Epithelial cell of proximal tubule (primary cell): ENCODE results near the gene C9orf50. TPM values are rescaled to one million over a fixed set of nuclear protein-coding genes. Genes with fewer than 3 reads are reported as not detected.

Source experiments
- DNase-seq: peaks from one replicate; pipeline ENCODE4 v3.0.0-alpha.2; 2011; ENCODE audit warnings: low read depth
- H3K4me3 ChIP-seq: 2 replicates; pipeline ENCODE4 v1.5.1; 2011; ENCODE audit warnings: low read depth, mild to moderate bottlenecking, low read length
- total RNA-seq: library from RNA; depleted of rRNA; stranded (reverse); fragments of >200 nt; gene quantifications from 2 replicates; pipeline ENCODE4 v1.2.3, GENCODE V29; 2015
- TF ChIP-seq, protein P1 (sequence below): conservative IDR thresholded peaks from 2 replicates; pipeline ENCODE4 v1.5.1; 2012; ENCODE audit warnings: low read depth, mild to moderate bottlenecking, low read length

The C9orf50 gene, protein sequence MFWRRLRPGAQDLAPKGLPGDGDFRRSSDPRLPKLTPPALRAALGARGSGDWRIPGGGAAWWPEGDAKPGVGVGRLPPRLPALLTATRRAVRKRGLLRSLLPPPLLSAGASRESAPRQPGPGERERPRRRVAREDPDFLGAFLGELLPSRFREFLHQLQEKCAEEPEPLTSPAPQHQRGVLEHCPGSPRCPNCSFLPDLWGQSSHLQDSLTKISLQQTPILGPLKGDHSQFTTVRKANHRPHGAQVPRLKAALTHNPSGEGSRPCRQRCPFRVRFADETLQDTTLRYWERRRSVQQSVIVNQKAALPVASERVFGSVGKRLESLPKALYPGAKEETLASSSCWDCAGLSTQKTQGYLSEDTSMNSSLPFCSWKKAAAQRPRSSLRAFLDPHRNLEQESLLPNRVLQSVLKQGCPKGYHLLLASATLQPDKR
- total RNA-seq: 0.69 TPM in 1 of 2 replicates, not detected in the other

DNA sequence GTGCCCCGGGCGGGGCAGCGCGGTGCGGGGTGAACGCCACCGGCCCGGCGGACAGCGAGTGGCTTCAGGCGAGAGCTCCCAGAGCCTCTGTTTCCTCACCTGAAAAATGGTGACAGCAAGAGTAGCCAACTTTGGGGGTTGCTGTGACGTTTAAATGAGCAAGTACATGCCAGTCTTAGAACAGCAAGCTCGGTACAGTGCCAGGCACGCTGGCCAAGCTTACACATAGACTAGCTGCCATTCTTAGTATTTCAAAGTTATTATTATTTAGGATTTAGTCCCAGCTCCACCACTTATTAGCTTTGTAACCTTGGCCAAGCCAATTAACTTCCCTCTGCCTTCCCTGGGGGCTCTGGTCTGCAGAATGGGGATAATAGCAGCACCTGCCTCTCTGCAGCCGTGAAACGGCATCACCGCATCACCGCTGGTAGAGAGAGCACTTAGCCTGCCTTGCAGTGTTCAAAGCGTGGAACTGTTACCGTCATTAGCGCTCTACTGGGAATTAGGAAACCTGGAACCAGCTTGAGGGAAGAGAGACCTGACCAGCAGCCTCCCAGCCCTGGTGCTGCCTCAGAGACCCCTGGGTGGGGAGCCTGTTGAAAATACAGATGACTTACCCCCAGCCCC, at the start of gene C9orf50:
TSS of gene C9orf50 (minus strand) at position 433 of the 627 bp plus-strand sequence. CDS start 527 bp downstream, outside the sequence.
- TF ChIP-seq, protein P1, sequence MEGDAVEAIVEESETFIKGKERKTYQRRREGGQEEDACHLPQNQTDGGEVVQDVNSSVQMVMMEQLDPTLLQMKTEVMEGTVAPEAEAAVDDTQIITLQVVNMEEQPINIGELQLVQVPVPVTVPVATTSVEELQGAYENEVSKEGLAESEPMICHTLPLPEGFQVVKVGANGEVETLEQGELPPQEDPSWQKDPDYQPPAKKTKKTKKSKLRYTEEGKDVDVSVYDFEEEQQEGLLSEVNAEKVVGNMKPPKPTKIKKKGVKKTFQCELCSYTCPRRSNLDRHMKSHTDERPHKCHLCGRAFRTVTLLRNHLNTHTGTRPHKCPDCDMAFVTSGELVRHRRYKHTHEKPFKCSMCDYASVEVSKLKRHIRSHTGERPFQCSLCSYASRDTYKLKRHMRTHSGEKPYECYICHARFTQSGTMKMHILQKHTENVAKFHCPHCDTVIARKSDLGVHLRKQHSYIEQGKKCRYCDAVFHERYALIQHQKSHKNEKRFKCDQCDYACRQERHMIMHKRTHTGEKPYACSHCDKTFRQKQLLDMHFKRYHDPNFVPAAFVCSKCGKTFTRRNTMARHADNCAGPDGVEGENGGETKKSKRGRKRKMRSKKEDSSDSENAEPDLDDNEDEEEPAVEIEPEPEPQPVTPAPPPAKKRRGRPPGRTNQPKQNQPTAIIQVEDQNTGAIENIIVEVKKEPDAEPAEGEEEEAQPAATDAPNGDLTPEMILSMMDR: no peak
- DNase-seq: no peak
- H3K4me3 ChIP-seq: peak within 1 kb of the TSS; percentile 59

DNA sequence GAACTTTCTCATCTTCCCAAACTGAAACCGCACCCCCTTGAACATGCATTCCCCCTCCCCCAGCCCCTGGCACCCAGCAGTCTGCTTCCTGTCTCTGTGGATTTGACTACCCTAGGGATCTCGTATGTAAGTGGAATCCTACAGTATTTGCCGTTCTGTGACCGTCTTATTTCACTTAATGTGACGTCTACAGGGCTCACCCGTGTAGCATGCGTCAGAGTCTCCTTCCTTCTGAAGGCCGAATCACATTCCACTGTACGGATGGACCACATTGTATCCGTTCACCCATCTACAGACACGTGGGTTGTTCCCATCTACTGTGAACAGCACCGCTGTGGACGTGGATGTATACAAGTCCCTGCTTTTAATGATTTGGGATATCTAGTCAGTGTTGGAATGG, 49.0 kb upstream of the C9orf50 start:
- no peak overlapping the region for H3K4me3 ChIP-seq
- TF ChIP-seq, protein P1: no peak

DNA sequence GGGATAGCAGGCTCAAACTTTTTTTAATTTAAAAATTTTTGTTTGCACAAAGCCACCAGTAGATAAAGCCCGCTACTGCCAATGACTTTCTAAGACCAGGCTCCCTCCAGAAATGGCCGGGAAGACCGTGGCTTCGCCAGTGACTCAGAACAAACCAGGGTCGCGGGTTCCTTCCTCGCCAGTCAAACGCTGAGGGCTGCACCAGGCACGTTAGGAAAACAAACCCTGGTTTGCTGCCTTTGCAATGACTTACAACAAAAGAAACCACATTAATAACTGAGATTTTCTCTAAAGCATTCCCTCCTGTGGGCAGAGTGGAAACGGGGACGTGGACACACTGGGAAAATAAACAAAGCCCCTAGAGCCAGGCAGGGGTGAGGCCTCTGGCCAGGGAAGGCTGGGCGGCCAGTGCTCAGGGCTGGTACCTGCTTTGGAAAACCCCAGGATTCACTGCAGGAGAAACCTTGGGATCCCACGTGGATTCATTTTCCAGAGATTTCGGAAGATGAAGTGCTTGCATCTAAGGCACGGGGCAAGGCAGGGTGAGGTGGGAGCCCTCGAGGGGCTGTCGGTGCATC, 48.3 kb upstream of the C9orf50 start:
- H3K4me3 ChIP-seq: no peak overlapping the region
- no peak for DNase-seq
- TF ChIP-seq, protein P1: no peak

More for the DNA sequence above, 49.0 kb upstream of the C9orf50 start:
- no peak for DNase-seq

DNA sequence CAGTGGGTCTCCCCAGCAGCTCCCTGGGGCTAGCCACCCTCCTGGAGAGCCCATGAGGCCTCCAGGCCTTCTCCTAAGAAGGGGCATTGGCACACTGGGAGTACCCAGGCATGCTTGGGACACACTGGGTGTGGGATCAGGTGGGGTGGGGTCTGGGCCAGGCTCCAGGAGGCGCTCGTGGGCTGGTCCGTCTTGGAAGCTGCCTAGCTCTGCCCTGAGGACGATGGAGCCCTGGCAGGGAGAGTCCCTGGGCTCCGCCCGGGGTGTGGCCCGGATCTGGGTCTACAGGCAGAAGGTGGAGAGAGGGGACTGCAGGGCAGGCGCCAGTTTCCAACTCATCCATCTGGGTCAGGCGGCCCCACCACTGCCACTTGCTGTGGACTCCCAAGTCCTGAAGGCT, 46.9 kb upstream of the C9orf50 start:
- no peak for DNase-seq
- TF ChIP-seq, protein P1: no peak
- H3K4me3 ChIP-seq: no peak overlapping the region

DNA sequence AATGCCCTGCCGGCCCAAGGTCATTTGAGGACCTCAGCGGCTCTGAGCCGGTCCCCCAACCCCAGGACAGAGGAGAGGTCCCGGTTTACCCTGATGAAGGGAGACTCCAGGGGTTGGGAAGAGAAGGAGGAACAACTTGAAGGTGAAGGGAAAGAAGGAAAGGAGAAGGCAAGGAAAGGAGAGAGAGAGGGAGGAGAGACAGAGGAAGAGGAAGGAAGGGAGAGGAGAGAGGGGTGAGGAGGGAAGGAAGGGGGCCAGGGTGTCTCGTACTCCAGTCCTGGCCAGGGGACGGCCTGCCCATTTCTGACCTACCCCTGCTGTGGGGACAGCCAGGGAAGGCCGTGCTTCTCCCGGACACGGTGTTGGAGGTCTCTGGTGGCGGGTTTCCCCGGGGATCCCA, 46.5 kb upstream of the C9orf50 start:
- no peak for DNase-seq
- no peak overlapping the region for H3K4me3 ChIP-seq
- TF ChIP-seq, protein P1: no peak

DNA sequence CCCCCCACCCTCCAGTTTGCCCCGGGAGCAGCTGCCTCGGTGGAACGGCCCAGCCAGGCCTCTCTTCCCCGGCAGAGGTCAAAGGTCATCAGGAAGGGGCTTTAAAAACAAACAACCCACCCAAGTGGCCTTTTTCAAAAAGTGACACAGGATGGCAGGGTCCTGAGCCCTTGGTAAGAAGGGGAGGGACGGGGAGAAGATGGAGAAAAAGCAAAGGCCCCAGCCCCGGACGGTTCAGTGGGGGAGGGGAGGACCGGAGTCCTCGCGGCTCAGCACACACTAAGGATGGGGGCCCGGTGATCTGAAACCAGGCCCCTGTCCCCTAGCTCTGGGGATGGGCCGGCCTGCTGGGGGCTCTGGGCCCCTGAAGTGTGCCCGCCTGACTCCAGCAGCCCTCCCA, 45.7 kb upstream of the C9orf50 start:
- H3K4me3 ChIP-seq: no peak overlapping the region
- TF ChIP-seq, protein P1: no peak
- no peak for DNase-seq
